ENCODE results near the gene NSL1. TPM values are rescaled to one million over a fixed set of nuclear protein-coding genes. Genes with fewer than 3 reads are reported as not detected.

Gene NSL1
- total RNA-seq, 1 donor from 2014 or later, result 92.3 TPM

DNA sequence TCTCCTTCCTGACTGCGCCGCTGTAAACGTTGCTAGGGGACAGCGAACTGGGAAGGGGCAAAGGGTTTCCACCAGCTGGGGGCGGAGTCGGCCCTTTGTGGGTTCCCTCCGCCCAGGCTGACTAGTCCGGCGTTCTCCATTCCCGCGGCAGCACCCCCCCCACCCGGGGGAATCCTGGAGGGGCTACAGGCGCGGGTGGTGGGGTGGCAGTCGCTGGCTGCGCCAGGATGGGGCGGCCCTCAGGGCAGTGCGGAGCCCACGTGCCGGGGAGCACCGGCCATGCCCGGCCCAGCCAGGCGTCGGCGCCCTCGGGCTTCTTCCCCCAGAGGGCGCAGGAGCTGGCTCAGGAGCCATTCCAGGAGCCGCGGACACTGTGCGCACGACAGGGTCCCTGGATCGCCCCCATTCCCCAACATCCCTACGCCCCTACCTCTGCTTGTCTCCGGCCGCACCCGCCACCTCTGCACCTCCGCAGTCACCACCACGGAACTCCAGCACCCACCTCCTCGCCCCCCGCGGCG is 92.4 kb downstream of the NSL1 start:
- H3K4me1 ChIP-seq, result peaks cover 21% of the 10 kb centered on the region
- TF ChIP-seq, protein P1, sequence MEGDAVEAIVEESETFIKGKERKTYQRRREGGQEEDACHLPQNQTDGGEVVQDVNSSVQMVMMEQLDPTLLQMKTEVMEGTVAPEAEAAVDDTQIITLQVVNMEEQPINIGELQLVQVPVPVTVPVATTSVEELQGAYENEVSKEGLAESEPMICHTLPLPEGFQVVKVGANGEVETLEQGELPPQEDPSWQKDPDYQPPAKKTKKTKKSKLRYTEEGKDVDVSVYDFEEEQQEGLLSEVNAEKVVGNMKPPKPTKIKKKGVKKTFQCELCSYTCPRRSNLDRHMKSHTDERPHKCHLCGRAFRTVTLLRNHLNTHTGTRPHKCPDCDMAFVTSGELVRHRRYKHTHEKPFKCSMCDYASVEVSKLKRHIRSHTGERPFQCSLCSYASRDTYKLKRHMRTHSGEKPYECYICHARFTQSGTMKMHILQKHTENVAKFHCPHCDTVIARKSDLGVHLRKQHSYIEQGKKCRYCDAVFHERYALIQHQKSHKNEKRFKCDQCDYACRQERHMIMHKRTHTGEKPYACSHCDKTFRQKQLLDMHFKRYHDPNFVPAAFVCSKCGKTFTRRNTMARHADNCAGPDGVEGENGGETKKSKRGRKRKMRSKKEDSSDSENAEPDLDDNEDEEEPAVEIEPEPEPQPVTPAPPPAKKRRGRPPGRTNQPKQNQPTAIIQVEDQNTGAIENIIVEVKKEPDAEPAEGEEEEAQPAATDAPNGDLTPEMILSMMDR (IDR thresholded peaks at IDR 0.05), result no peak
- no peak for TF ChIP-seq POLR2AphosphoS5 (IDR thresholded peaks at IDR 0.05; ENCODE audit: insufficient read depth in 1 of 2, low read depth in 1 of 2)
- TF ChIP-seq POLR2A (IDR thresholded peaks at IDR 0.05), result no peak
- no peaks in the 10 kb centered on the region for H3K27me3 ChIP-seq
- peak in 1 of 2 donors; percentile 70 for DNase-seq (ENCODE audit: extremely low spot score in 2 of 2)
- peak overlapping the region; percentile 63 to 69 for H3K4me3 ChIP-seq
- H3K9me3 ChIP-seq, result no peaks in the 10 kb centered on the region
- H3K27ac ChIP-seq, result peak overlapping the region; percentile 81
- no peaks in the 10 kb centered on the region for H3K36me3 ChIP-seq
- intact Hi-C loops (cut with DNase I), result no loop called here

DNA sequence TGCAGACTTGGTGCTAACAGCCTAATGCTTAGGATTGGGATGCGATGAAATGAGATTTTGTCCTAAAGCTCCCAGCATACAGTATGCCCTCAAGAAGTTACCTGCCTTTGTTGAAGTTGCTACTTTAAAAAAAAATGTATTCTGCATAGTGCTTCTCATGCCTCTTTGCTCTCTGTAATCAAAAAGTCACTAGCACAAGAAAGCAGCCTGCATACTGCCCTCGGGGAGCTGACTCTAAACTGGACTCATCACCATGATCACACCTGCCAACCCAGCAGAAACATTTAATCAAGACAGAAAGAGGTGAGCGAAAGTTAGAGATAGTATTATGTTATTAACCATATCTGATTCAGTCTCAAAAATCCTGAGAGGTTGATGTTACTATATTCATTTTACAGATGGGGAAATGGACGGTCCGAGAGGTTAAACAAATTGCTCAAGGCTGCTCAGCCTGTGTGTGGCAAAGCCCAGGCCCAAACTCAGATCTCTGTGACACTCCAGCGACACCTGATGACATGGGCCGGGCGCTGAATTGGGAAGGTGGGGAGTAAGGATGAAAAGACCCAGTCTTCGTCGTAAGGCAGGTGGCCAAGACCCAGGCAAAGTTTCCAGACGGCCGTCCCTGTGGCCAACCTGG is 93.0 kb downstream of the NSL1 start:
- Histone ChIP-seq H3K9me3 (no peaks in the 10 kb centered on the region), H3K4me3 (peak overlapping the region; percentile 63 to 69), H3K4me1 (peaks cover 21% of the 10 kb centered on the region), H3K27me3 (no peaks in the 10 kb centered on the region), H3K27ac (no peak overlapping the region), H3K36me3 (no peaks in the 10 kb centered on the region)
- peak in 1 of 2 donors; percentile 84 for DNase-seq (ENCODE audit: extremely low spot score in 2 of 2)
- intact Hi-C loops (cut with DNase I), result no loop called here
- TF ChIP-seq POLR2AphosphoS5 (IDR thresholded peaks at IDR 0.05; ENCODE audit: insufficient read depth in 1 of 2, low read depth in 1 of 2) (no peak), POLR2A (IDR thresholded peaks at IDR 0.05) (no peak)
- TF ChIP-seq, protein P1 (IDR thresholded peaks at IDR 0.05), result no peak

DNA sequence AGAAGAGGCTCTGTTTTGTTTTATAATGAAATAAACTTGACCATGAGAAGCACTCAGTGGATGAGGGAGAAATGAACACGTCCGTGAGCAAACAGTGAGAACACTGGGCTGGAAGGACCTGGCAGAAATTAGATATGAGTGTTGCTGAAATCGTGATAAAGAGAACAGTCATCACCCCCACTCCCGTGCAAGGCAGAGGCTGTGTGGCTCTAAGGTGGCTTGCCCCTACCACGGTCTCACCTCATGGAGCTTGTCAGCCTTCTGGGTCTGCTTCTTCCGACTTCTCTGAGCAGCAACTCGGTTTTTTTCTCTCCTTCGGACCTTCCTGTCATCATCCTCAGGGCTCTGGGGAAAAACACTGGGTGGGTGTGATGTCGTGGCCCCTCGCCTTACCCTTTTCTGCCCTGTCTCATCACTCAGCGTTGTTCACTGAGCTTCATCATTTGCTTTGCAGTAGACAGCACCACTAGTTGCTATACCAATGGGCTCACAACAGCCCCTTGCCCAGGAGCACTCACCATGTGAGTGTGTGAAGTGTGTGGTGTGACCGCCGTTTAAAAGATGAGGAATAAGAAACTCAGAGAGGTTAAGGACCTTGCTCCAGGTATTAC is 94.8 kb downstream of the NSL1 start:
- H3K27me3 ChIP-seq, result no peaks in the 10 kb centered on the region
- intact Hi-C loops (cut with DNase I), result no loop called here
- TF ChIP-seq, protein P1 (IDR thresholded peaks at IDR 0.05), result no peak
- no peak for TF ChIP-seq POLR2AphosphoS5 (IDR thresholded peaks at IDR 0.05; ENCODE audit: insufficient read depth in 1 of 2, low read depth in 1 of 2)
- no peak for TF ChIP-seq POLR2A (IDR thresholded peaks at IDR 0.05)
- peaks cover 21% of the 10 kb centered on the region for H3K4me1 ChIP-seq
- H3K36me3 ChIP-seq, result no peaks in the 10 kb centered on the region
- no peaks in the 10 kb centered on the region for H3K9me3 ChIP-seq
- H3K27ac ChIP-seq, result no peak overlapping the region
- no peak overlapping the region for H3K4me3 ChIP-seq
- no peak for DNase-seq (ENCODE audit: extremely low spot score in 2 of 2)

DNA sequence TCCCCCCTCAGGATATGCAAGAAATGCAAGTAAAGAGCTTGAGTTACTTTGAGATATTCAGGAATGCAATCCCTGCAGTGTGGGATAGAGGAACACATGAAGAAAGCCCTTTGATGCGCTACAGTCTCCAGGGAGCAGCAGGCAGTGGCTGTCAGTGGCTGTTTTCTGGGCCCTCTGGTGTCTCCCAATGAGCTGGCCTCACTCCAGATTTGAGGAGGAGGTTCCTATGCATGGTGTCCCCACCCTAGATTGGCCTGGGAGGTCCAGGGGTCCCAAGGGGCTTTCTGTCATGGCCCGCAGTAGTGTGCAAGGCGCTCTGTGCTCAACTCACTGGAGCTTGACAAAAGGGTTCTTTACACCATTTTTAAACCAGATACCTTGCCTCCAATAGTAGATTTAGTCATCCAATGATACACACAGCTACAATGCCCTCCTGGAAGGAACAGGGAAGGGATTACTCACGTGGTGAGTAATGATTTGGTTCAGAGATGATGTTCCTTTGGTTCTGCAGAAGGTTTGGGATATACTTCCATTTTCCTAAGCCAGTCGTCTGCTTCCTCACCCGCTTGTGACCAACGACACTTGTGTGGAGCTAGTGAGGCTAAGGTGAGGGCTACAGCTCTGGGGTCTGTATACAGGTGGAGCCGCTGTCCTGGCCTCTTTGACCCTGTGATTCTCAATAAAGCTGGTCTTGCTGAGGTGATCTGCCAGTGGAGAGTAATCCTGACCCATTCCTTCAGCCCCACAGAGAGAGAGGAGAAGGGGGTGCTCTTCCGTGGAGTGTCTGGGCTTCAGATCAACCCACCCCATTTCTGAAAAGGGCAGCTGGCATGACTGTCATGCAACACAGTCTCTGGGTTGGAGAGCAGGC is 98.6 kb downstream of the NSL1 start:
- H3K4me1 ChIP-seq, result no peaks in the 10 kb centered on the region
- intact Hi-C loops (cut with DNase I), result no loop called here
- H3K4me3 ChIP-seq, result no peak overlapping the region
- H3K27me3 ChIP-seq, result no peaks in the 10 kb centered on the region
- no peaks in the 10 kb centered on the region for H3K36me3 ChIP-seq
- no peaks in the 10 kb centered on the region for H3K9me3 ChIP-seq
- TF ChIP-seq, protein P1 (IDR thresholded peaks at IDR 0.05), result no peak
- TF ChIP-seq POLR2AphosphoS5 (IDR thresholded peaks at IDR 0.05; ENCODE audit: insufficient read depth in 1 of 2, low read depth in 1 of 2) (no peak), POLR2A (IDR thresholded peaks at IDR 0.05) (no peak)
- H3K27ac ChIP-seq, result no peak overlapping the region
- DNase-seq (ENCODE audit: extremely low spot score in 2 of 2), result peak; percentile 70 to 94
